K562 (cell line): ENCODE data around the gene MDN1. TPM values are rescaled to one million over a fixed set of nuclear protein-coding genes. Genes with fewer than 3 reads are reported as not detected.
A peak's percentile ranks its signal among the peaks of the same experiment; 100 is the strongest.

Source experiments
- ATAC-seq: fragments of 200-7000 bp; cut with Tn5 transposase; 3 replicates; pipeline ENCODE4 v1.9.1; 2020; ENCODE audit warnings: moderate library complexity
- BruUV-seq: library from RNA; stranded (reverse); fragments of 400-500 nt; replicated peaks from 2 replicates; lab custom pipeline; 2021; lab: Mats Ljungman, UMichigan
- CTCF ChIA-PET: fragments of 300-600 bp; formaldehyde crosslinking; extraction: SDS; loops from one replicate; lab custom pipeline; 2021; ENCODE audit warnings: low intra/inter-chr PET ratio; lab: Yijun Ruan, JAX
- POLR2A ChIA-PET: fragments of 300-600, 350-650 bp; sonication (Branson Sonifier 250); formaldehyde crosslinking; extraction: SDS; loops from one replicate; lab custom pipeline; 2021; ENCODE audit warnings: antibody characterized with exemption, inconsistent platforms; lab: Yijun Ruan, JAX
- DNase-seq, 4 experiments: peaks; one replicate each; pipeline versions ENCODE4 v3.0.0 to v3.0.0-alpha.2; 2011 to 2018; ENCODE audit warnings: low spot score in 3 of 4, mixed read lengths in 3 of 4; ENCODE audit errors: extremely low read depth in 1 of 4
- FAIRE-seq: peaks from 2 replicates; lab custom pipeline; 2011; peaks lifted over from hg19 to GRCh38; lab: Jason Lieb, UNC
- H2AFZ ChIP-seq: 2 replicates; pipeline ENCODE4 v1.6.0; 2011; ENCODE audit warnings: low read depth, low read length, control low read depth, inconsistent platforms
- H3K27ac ChIP-seq: fragments of 200-600 bp; 3 replicates; pipeline ENCODE4 v1.8.0; 2011; ENCODE audit warnings: low read depth, mild to moderate bottlenecking, control low read depth, inconsistent platforms, low read length, moderate library complexity, mixed read lengths; ENCODE audit errors: extremely low read depth
- H3K27me3 ChIP-seq, 2 experiments: fragments of 300-600 bp in 1 of 2; 2 replicates in 1 of 2; 3 replicates in 1 of 2; pipeline versions ENCODE4 v1.6.0 to v1.8.0; 2011; ENCODE audit warnings: inconsistent platforms in 2 of 2, low read length in 2 of 2, mild to moderate bottlenecking in 1 of 2, mixed read lengths in 1 of 2, moderate library complexity in 1 of 2; ENCODE audit not compliant: control insufficient read depth in 2 of 2, insufficient read depth in 2 of 2
- H3K36me3 ChIP-seq: fragments of 300-600 bp; 3 replicates; pipeline ENCODE4 v1.8.0; 2011; ENCODE audit warnings: mild to moderate bottlenecking, low read length, inconsistent platforms; ENCODE audit not compliant: control insufficient read depth, insufficient read depth
- H3K4me1 ChIP-seq, 2 experiments: fragments of 200-600 bp in 1 of 2; replicated peaks in 1 of 2; 2 replicates in 1 of 2; 3 replicates in 1 of 2; pipeline versions ENCODE4 v1.5.1 to v1.8.0; 2011; ENCODE audit warnings: inconsistent platforms in 2 of 2, low read length in 2 of 2, mild to moderate bottlenecking in 1 of 2, mixed read lengths in 1 of 2, moderate library complexity in 1 of 2; ENCODE audit not compliant: control insufficient read depth in 2 of 2, insufficient read depth in 2 of 2
- H3K4me2 ChIP-seq: 2 replicates; pipeline ENCODE4 v1.6.1; 2011; ENCODE audit warnings: low read length, control low read depth, inconsistent platforms, mixed read lengths; ENCODE audit not compliant: insufficient read depth
- H3K4me3 ChIP-seq: fragments of 200-600 bp; sonication (generic), shearing (Covaris generic); 2 replicates; pipeline ENCODE4 v1.5.1; 2016; ENCODE audit warnings: control low read depth, inconsistent platforms
- H3K79me2 ChIP-seq: fragments of 200-600 bp; 3 replicates; pipeline ENCODE4 v1.8.0; 2011; ENCODE audit warnings: low read length, inconsistent platforms; ENCODE audit not compliant: control insufficient read depth, insufficient read depth
- H3K9ac ChIP-seq, 2 experiments: 2 replicates each; pipeline versions ENCODE4 v1.6.0 to v1.6.1; 2011; ENCODE audit warnings: low read depth in 2 of 2, low read length in 2 of 2, control low read depth in 1 of 2, inconsistent platforms in 1 of 2, mild to moderate bottlenecking in 1 of 2, mixed read lengths in 1 of 2; ENCODE audit not compliant: insufficient read depth in 1 of 2
- H3K9me1 ChIP-seq: one replicate; pipeline ENCODE4 v1.6.0; 2011; ENCODE audit warnings: inconsistent platforms, mild to moderate bottlenecking, low read length, moderate library complexity; ENCODE audit not compliant: control insufficient read depth, insufficient read depth
- H3K9me3 ChIP-seq: replicated peaks from 2 replicates; pipeline ENCODE4 v1.5.1; 2011; ENCODE audit warnings: low read depth, low read length, inconsistent platforms; ENCODE audit not compliant: control insufficient read depth, insufficient read depth
- H4K20me1 ChIP-seq: replicated peaks from 2 replicates; pipeline ENCODE4 v1.6.1; 2011; ENCODE audit warnings: low read length, inconsistent platforms, mixed read lengths; ENCODE audit not compliant: control insufficient read depth, insufficient read depth
- BRD4 ChIP-seq: fragments of 200-600 bp; sonication (generic); IDR thresholded peaks from 2 replicates; pipeline ENCODE4 v1.6.1; 2017; ENCODE audit warnings: inconsistent platforms
- CHD4 ChIP-seq: fragments of 200-600 bp; sonication (generic); IDR thresholded peaks from 3 replicates; pipeline ENCODE4 v1.6.1; 2012; ENCODE audit warnings: low read depth, mild to moderate bottlenecking, mixed read lengths, low read length, inconsistent platforms; ENCODE audit not compliant: insufficient read depth, insufficient replicate concordance, poor library complexity, severe bottlenecking
- DDX20 ChIP-seq: fragments of 450-650 bp; IDR thresholded peaks from 2 replicates; pipeline ENCODE4 v1.6.1; 2016; ENCODE audit warnings: missing genetic modification characterization, low read depth, mild to moderate bottlenecking, missing compliant biosample characterization, moderate library complexity
- FOXJ3 ChIP-seq: sonication (generic); formaldehyde crosslinking; IDR thresholded peaks from 2 replicates; pipeline ENCODE4 v1.4.0; 2020; ENCODE audit warnings: mild to moderate bottlenecking, missing genetic modification reagents
- FOXK1 ChIP-seq: sonication (generic); formaldehyde crosslinking; IDR thresholded peaks from 2 replicates; pipeline ENCODE4 v1.8.0; 2022; ENCODE audit warnings: missing genetic modification reagents, mild to moderate bottlenecking, borderline replicate concordance
- ILF3 ChIP-seq: fragments of 450-650 bp; IDR thresholded peaks from 2 replicates; pipeline ENCODE4 v1.6.1; 2018; ENCODE audit warnings: antibody characterized with exemption, mild to moderate bottlenecking, moderate library complexity, borderline replicate concordance
- KLF13 ChIP-seq: fragments of 450-650 bp; IDR thresholded peaks from 2 replicates; pipeline ENCODE4 v1.6.1; 2016; ENCODE audit warnings: missing genetic modification characterization, low read depth, mild to moderate bottlenecking, missing compliant biosample characterization, moderate library complexity, borderline replicate concordance
- MAFG ChIP-seq: fragments of 450-650 bp; conservative IDR thresholded peaks from 2 replicates; pipeline ENCODE4 v1.6.1; 2016; ENCODE audit warnings: missing genetic modification characterization, missing compliant biosample characterization
- NFIC ChIP-seq: fragments of 450-650 bp; IDR thresholded peaks from 2 replicates; pipeline ENCODE4 v1.6.1; 2017; ENCODE audit warnings: mild to moderate bottlenecking, inconsistent platforms
- POLR2A ChIP-seq: fragments of 450-650 bp; conservative IDR thresholded peaks from 2 replicates; pipeline ENCODE4 v1.6.1; 2016
- RBM17 ChIP-seq: fragments of 200-400 bp; formaldehyde crosslinking; IDR thresholded peaks from 2 replicates; pipeline ENCODE4 v1.6.1; 2017; ENCODE audit warnings: low read depth, mild to moderate bottlenecking, low read length, borderline replicate concordance
- SRSF3 ChIP-seq: fragments of 200-400 bp; formaldehyde crosslinking; IDR thresholded peaks from 2 replicates; pipeline ENCODE4 v1.6.1; 2016; ENCODE audit warnings: mild to moderate bottlenecking, low read length, moderate library complexity; ENCODE audit not compliant: insufficient read depth
- TEAD2 ChIP-seq: fragments of 450-650 bp; IDR thresholded peaks from 2 replicates; pipeline ENCODE4 v1.6.1; 2016; ENCODE audit warnings: missing genetic modification characterization, control low read depth, missing compliant biosample characterization
- ZC3H11A ChIP-seq: IDR thresholded peaks from 2 replicates; pipeline ENCODE4 v1.6.1; 2012; ENCODE audit warnings: low read depth, low read length, improper control_type of control experiment
- ZNF316 ChIP-seq: fragments of 450-650 bp; IDR thresholded peaks from 2 replicates; pipeline ENCODE4 v1.6.1; 2016
- ZNF347 ChIP-seq: fragments of 450-650 bp; formaldehyde crosslinking; IDR thresholded peaks from 2 replicates; pipeline ENCODE4 v1.4.0; 2020; ENCODE audit warnings: low read depth, mild to moderate bottlenecking, moderate library complexity
- ZNF354B ChIP-seq: fragments of 250-450 bp; sonication (Bioruptor Pico); IDR thresholded peaks from 2 replicates; pipeline ENCODE4 v1.4.0; 2020
- ZNF551 ChIP-seq: fragments of 250-450 bp; sonication (Bioruptor Pico); IDR thresholded peaks from 2 replicates; pipeline ENCODE4 v1.5.0; 2021; ENCODE audit warnings: mild to moderate bottlenecking, moderate library complexity
- WGBS: fragments of 100-300 bp; shearing (Covaris generic); methylation state at CpG from one replicate; pipeline ENCODE4 v1.1.6; 2016; ENCODE audit warnings: low coverage, mixed read lengths; ENCODE audit not compliant: insufficient coverage; ENCODE audit errors: missing lambda C conversion rate; 5-methylcytosine and 5-hydroxymethylcytosine counted together
- in situ Hi-C: fragments of 300-500 bp; cut with MboI; formaldehyde crosslinking; loops from 4 replicates; pipeline ENCODE4 v1.15.0; 2018; ENCODE audit warnings: inconsistent platforms, mixed read lengths
- intact Hi-C: fragments of 100-400 bp; cut with micrococcal nuclease; formaldehyde crosslinking; loops from 2 replicates; pipeline ENCODE4 v1.14.2; 2022
- polyA plus RNA-seq, 8 experiments: library from polyadenylated mRNA; depleted of rRNA in 4 of 8; stranded (reverse) in 5 of 8; unstranded in 3 of 8; fragments of >200 nt; fragmentation: Nextera tagmentation in 2 of 8; fragmentation: Illumina TruSeq in 1 of 8; extraction: Ambion mirVana in 2 of 8; extraction: Trizol in 1 of 8; gene quantifications; 2 replicates each; pipeline versions ENCODE4 v1.2.1 to v1.2.3, GENCODE V29; 2011 to 2014; ENCODE audit warnings: inconsistent platforms in 1 of 8, missing spikeins in 1 of 8
- total RNA-seq, 7 experiments: library from RNA; depleted of rRNA in 6 of 7; stranded (reverse); fragments of >200 nt in 6 of 7; fragmentation: Illumina TruSeq in 2 of 7; extraction: Trizol in 2 of 7; gene quantifications; 2 replicates each; pipeline versions ENCODE4 v1.2.1 to v1.2.3, GENCODE V29; 2011 to 2021; ENCODE audit warnings: low replicate concordance in 1 of 7
- TF ChIP-seq, protein P1 (sequence below): fragments of 450-650 bp; formaldehyde crosslinking; IDR thresholded peaks from 2 replicates; pipeline ENCODE4 v1.4.0; 2020; ENCODE audit warnings: mild to moderate bottlenecking, moderate library complexity
- TF ChIP-seq, protein P2 (sequence below): fragments of 450-650 bp; IDR thresholded peaks from 2 replicates; pipeline ENCODE4 v1.6.1; 2016

The MDN1 gene
- total and polyA plus RNA-seq, 9 of the 15 experiments (the other 6 are each of a cell fraction or from before 2014, with no cell fraction given), result 25.6 to 93.6 (median 43.0) TPM

DNA sequence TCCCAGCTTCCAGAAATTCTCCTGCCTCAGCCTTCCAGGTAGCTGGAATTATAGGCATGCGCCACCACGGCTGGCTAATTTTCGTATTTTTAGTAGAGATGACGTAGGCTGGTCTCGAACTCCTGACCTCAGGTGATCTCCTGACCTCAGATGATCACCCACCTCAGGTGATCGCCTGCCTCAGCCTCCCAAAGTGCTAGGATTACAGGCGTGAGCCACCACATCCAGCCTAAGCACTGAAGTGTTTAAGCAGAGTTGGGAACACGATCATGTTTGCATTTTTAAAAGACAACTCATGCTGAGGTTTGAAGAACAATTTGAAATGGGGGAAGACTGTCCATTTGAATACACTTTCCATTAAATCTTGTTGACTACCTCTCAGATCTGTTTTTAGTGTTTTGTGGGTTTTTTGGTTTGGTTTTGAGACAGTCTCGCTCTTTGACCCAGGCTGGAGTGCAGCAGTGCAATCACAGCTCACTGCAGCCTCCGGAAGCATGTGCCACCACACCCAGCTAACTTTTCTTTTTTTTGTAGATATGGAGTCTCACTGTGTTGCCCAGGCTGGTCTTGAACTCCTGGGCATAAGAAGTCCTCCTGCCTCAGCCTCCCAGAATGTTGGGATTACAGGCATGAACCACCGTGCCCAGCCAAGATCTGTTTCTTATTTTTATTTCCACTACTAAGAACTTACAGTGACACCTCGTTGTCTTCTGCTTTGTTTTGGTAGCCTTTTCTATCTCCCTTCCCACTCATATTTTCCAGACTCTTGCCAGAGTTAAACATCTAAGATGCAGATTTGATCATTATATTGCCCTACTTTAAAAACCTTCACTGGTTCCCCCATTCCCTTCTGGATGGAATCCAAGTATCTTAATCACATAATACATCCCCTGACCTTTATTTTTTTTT lies 15.5 kb upstream of the MDN1 start:
- in situ Hi-C loops, result no loop called here
- FAIRE-seq (no peak), DNase-seq (no peak), ATAC-seq (no peak)
- Histone ChIP-seq H3K9me3 (no peaks in the 10 kb centered on the region), H3K9ac (0 out of 4 replicates have a peak overlapping the region, but pooled peaks of 1 of the 2 experiments have one; percentile 41), H3K36me3 (peaks cover 62% of the 10 kb centered on the region), H3K27ac (no peak overlapping the region), H4K20me1 (no peaks in the 10 kb centered on the region), H3K4me1 (peaks cover 0 to 14% of the 10 kb centered on the region in 2 experiments; a peak in 2 of 5 replicates), H3K4me2 (no peak overlapping the region), H3K4me3 (no peak overlapping the region), H3K9me1 (no peaks in the 10 kb centered on the region), H3K79me2 (peaks cover 68% of the 10 kb centered on the region), H2AFZ (no peak overlapping the region), H3K27me3 (no peaks in the 10 kb centered on the region)
- WGBS, result 84% methylated on average over 12 of the region's 12 CpGs
- intact Hi-C loops, result no loop called here
- TF ChIP-seq SRSF3 (no peak), DDX20 (tag) (no peak), ILF3 (no peak), ZNF316 (no peak), BRD4 (no peak), ZC3H11A (no peak), RBM17 (no peak), NFIC (no peak), TEAD2 (tag) (no peak), ZNF551 (CRISPR knock-in tag) (no peak), FOXK1 (no peak), KLF13 (tag) (no peak), POLR2A (no peak), MAFG (tag) (no peak), FOXJ3 (no peak), ZNF354B (CRISPR knock-in tag) (no peak), ZNF347 (CRISPR knock-in tag) (no peak), CHD4 (no peak)
- TF ChIP-seq, protein P1, sequence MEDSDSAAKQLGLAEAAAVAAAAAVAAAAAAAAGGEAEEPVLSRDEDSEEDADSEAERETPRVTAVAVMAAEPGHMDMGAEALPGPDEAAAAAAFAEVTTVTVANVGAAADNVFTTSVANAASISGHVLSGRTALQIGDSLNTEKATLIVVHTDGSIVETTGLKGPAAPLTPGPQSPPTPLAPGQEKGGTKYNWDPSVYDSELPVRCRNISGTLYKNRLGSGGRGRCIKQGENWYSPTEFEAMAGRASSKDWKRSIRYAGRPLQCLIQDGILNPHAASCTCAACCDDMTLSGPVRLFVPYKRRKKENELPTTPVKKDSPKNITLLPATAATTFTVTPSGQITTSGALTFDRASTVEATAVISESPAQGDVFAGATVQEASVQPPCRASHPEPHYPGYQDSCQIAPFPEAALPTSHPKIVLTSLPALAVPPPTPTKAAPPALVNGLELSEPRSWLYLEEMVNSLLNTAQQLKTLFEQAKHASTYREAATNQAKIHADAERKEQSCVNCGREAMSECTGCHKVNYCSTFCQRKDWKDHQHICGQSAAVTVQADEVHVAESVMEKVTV (CRISPR knock-in tag), result no peak
- TF ChIP-seq, protein P2, sequence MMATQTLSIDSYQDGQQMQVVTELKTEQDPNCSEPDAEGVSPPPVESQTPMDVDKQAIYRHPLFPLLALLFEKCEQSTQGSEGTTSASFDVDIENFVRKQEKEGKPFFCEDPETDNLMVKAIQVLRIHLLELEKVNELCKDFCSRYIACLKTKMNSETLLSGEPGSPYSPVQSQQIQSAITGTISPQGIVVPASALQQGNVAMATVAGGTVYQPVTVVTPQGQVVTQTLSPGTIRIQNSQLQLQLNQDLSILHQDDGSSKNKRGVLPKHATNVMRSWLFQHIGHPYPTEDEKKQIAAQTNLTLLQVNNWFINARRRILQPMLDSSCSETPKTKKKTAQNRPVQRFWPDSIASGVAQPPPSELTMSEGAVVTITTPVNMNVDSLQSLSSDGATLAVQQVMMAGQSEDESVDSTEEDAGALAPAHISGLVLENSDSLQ, result no peak
- POLR2A ChIA-PET, result no interaction called here
- BruUV-seq, result no TSS peak
- CTCF ChIA-PET, result no interaction called here
